Fibroblast of peridontal ligament (primary cell): ENCODE measurements around the gene PPP1R9B.

Experiments used
- DNase-seq: peaks from one replicate; pipeline ENCODE4 v3.0.0-alpha.2; 2010; ENCODE audit errors: extremely low read depth

Gene PPP1R9B

DNA sequence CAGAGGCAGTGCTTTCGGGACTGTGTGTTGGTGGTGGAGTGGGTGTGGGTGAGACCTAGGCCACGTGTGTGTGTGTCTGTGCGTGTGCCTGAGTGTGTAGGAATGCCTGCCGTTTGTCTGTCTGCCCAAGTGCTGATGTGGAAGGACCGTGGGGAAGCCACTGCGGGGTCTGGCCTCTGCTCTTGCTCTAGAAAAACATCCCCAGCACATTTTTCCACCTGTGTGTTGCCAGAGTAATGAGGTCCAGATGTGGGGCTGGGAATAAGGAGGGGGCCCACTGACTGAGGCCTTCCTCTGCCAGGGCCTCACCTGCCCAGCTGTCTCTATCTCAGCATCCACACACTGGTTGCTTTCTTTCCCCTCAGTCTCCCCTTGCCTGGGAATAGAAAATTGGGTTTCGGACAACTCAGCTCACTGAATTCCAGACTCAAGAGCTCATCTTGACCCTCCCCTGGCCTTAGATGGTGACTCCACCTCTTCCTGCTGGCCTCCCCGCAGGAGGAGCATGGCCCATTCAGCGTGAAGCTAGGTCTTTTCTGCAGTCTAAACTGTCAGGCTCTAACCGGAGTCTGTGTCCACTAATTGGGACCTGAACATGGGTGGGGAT, 23.0 kb upstream of the PPP1R9B start:
- peak; percentile 89 for DNase-seq

DNA sequence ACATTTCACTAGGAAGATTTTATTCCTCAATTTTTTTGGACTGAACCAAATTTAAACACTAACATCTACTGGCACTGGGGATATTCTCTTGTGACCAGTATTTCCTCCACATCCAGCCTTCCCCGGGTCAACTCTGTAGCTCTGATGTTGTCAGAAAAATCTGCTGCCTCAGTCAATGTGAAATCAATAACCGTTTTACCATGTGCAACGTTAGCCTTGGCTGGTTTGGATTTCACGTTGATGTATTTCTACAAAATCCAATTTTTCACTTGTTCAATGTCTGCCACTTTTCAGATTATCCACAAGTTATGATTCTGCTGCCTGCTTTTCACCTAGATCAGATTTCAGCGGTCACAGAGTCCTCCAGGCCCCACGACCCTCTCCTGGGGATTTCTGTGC, 22.5 kb upstream of the PPP1R9B start:
- DNase-seq, result peak; percentile 30

DNA sequence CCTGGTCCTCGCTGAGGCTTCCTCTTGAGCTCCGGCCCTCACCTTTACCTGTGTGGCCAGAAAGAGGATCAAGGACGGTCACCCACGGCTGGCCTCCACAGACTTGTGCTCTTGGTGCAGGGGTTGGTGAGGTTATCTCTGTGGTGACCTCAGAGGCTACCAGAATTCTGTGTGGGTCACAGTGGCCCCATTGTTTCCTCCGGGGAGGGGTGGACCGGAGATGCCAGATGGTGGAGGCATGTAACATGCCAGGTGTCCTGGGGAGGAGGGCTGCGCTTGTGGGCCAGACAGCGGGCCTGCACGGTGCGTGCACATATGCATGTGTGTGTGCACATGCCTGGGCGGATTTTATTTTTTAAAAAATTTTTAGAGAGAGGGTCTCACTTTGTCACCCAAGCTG, 21.7 kb upstream of the PPP1R9B start:
- DNase-seq, result no peak

DNA sequence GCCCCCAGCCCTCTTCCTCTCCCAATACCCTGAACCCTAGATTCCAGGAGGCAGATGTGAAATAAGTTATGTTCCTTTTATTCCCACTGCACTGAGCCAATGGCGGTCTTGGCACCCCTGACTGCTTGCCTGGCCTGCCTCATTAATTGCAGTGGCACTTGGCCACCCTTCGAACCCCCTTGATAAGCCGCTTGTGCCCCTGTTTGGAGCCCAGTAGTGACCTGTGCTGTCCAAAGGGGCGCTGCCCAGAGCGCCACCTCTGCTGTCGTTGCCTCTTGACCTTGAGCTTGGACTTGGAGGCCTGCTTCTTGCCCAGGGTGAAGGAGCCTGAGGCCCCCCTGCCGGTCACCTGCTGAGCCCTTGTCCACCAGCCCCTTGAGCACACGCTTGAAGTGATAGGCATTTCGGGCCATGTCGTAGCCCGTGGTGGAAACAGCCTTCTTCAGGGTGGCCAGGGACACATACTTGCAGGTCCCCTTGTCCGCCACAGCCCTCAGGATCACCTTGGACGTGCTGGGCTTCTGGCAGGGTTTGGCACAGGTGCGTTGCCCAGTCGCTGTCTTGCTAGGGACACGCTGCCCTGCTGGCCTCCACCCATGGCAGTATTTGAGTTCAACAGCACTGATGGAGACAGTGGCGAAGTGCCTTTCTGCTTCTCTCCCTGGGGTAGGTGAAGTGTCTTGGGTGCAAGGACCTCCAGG, 21.0 kb upstream of the PPP1R9B start:
- DNase-seq, result no peak

DNA sequence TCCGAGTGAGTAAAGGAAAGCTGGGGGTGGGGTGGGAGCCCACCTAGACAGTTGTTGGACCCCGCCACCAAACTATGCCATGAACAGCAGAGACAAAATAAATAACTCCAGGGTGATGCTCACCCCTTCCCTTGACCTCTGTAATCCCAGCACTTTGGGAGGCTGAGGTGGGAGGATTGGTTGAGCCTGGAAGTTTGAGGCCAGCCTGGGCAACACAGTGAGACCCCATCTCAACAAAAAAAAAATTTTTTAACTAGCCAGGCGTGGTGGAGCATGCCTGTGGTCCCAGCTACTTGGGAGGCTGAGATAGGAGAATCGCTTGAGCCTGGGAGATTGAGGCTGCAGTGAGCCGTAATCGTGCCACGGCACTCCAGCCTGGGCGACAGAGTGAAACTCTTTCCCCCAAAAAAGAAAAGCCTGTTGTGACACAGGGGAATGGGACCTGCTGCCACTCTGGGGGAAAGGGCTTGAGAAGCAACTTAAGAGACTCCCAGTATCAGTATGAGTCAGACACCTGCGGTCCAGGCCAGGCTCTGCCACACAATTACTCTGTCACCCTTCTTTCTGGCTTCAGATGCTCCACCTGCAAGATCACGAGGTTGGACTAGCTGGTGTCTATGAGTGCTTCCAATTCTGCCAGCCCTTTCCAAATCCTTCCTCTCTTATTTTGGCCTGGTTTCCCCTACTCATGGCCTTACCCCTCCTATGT, 20.3 kb upstream of the PPP1R9B start:
- DNase-seq, result no peak

DNA sequence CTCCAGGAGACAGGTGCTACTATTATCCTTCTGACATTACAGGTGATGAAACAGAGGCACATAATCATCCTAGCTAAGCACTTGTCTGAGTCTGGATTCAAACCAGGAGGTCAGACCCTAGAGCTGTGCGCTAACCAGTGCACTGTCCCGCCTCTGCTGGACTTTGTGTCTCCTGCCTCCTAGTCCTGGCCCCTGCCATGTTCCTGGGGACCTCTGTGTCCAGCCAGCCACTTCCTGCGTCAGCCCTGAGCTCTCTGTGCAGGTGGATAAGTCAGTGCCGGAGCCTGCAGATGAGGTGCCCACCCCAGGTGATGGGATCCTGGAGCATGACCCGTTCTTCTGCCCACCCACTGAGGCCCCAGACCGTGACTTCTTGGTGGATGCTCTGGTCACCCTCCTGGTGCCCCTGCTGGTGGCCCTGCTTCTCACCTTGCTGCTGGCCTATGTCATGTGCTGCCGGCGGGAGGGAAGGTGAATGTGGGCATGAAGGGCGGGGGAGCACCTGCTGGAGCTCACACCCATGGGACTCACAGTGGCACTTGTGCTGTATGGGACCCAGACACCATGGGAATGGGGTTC, 19.5 kb upstream of the PPP1R9B start:
- no peak for DNase-seq

DNA sequence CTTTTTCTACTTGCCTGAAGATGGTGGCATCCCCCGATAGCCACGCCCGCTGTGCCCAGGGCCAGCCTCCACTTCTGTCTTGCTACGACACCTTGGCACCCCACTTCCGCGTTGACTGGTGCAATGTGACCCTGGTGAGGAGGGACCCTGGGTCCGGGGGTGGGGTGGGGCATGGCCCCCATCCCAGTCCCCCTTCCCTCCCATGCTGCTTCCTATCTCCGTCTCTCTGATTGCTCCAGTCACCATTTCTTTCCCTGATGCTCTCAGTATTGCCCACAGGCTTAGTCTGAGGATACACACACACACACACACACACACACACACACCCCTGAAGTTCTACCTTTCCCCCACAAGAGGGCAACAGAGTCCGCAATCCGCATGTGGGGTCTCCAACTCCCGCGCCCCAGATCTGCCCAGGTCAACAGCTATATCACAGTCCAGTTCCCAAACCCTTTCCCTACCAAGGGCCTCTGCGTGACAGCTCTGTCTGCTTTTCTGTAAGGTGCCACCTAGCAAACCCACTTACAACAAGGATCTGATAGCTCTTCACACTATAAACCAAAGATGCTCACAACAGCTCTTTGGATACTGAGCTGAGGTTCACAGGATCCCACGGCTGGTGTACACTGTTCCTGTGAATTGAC, 18.8 kb upstream of the PPP1R9B start:
- peak; percentile 81 for DNase-seq

DNA sequence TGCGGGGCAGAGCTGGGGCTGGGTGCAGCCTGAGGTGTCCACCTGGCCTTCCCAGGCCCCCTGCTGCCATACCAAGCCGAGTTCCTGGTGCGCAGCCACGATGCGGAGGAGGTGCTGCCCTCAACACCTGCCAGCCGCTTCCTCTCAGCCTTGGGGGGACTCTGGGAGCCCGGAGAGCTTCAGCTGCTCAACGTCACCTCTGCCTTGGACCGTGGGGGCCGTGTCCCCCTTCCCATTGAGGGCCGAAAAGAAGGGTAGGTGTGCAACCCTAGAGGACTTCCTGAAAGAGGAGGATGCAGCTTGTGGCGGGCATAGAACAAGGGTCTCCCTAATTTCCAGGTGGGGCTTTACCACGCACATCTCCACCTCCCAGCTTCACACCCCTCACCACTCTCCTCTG, 17.8 kb upstream of the PPP1R9B start:
- DNase-seq, result no peak

DNA sequence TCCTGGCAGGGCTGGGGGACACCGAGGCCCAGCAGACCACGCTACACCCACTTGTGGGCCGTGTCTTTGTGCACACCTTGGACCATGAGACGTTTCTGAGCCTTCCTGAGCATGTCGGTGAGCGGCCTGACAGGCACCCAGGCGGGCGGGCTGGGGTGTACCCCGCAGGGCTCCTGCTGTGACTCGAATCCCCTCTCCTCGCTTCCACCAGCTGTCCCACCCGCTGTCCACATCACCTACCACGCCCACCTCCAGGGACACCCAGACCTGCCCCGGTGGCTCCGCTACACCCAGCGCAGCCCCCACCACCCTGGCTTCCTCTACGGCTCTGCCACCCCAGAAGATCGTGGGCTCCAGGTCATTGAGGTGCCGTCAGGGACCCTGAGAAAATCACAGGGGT, 16.9 kb upstream of the PPP1R9B start:
- no peak for DNase-seq

DNA sequence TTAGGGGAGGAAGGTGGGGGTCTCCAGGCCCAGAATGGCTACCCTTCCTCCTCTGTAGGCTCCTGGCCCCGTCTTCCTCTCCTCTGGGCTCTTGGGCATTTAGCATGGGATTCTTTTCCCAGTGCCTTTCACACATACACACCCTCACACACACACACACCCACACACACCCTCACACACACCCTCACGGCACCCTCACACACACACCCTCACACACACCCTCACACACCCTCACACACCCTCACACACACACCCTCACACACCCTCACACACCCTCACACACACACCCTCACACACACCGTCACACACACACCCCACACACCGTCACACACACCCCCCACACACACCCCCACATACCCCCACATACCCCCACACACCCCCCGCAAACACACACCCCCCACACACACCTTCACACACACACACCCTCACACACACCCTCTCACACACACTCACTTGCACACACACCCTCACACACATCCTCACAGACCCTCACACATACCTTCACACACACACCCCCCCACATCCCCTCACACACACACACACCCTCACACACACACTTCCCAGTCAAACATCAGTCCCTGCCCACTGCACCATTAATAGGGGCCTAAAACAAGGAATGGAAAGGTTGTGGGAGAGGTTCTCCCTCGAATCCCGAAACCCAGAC, 16.2 kb upstream of the PPP1R9B start:
- DNase-seq, result no peak

DNA sequence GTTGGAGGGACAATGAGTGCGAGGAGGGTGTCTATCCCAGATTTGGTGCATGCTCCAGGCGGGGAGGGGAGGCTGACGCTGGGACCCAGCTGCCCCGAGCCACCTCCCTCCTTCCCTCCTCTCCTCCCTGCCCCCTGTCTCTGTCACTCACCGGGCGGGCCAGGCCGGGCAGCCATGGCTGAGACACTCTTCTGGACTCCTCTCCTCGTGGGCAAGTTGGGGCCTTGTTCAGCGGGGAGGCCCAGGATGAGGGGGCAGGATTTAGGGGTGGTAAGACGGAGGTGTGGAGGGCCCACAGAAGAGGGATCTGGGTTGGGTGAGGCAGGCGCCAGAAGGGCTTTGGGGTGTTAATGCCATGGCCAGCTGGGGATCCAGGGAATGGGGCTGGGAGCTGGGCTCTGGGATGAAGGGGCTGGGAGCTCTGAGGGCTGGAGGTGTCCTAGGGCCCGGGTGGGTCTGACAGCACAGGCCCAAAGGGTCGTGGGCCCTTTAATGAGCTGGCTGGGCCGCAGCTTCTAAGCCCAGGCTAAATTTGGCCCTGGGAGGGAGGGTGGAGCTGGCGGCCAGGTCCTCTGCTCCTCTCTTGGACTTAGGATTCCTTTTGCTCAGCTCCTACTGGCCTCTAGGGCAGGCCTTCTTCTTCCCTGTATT, 15.5 kb upstream of the PPP1R9B start, which contains the start of gene SGCA:
Gene SGCA, plus strand, starts transcription at position 139 of the 651 bp plus-strand sequence. Its CDS starts 36 bp downstream, at position 175.
- no peak for DNase-seq

DNA sequence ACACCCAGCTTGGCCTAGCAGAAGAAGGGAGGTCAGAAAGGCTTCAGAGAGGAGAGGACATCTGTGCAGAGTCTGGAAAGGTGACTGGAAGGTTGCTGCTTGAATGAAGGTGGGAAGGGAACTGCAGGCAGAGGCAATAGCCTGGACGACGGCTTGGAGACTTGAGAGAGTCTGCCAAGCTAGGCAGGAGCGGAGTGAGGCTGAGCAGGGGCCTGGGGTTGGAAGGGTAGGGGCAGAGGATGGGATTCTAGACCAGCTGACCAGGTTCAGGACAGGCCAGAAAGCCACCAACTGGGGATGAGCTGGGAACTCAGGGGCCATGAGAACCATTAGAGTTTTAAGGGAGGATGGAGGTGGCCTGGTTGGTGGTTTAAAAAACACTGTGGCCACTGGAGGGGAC, 15.0 kb upstream of the PPP1R9B start:
- DNase-seq, result no peak

DNA sequence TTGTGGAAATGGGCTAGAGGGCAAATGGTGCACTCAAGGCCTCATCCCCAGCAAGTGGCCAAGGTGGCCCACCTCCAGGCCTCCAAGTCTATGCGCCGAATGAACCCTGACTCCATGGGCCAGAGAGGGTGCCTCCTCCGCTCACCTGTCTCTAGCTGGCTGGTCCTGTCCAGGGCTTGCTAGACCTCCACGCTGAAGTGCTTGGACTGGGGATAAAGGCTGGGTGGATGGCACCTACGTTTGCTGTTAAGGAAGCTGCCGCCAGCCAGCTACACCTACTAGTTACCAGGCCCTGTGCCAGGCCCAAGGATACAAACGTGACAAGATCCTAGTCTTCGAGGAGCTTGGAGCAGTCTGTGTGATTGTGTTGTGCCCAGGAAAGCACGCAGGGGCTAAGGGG, 14.6 kb upstream of the PPP1R9B start:
- DNase-seq, result no peak

DNA sequence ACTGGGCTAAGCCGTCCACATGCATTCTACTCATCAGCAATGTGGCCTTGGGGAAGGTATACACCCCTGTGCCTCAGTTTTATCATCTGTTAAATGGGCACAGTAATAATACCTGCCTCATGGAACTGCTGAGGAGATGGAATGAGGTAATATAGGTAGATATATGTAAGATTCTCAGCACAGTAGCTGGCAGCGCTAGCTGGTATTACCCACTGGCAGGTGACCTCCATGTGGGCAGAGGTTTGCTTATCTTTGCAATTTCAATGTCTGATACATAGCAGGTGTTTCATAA, 14.2 kb upstream of the PPP1R9B start:
- DNase-seq, result no peak

DNA sequence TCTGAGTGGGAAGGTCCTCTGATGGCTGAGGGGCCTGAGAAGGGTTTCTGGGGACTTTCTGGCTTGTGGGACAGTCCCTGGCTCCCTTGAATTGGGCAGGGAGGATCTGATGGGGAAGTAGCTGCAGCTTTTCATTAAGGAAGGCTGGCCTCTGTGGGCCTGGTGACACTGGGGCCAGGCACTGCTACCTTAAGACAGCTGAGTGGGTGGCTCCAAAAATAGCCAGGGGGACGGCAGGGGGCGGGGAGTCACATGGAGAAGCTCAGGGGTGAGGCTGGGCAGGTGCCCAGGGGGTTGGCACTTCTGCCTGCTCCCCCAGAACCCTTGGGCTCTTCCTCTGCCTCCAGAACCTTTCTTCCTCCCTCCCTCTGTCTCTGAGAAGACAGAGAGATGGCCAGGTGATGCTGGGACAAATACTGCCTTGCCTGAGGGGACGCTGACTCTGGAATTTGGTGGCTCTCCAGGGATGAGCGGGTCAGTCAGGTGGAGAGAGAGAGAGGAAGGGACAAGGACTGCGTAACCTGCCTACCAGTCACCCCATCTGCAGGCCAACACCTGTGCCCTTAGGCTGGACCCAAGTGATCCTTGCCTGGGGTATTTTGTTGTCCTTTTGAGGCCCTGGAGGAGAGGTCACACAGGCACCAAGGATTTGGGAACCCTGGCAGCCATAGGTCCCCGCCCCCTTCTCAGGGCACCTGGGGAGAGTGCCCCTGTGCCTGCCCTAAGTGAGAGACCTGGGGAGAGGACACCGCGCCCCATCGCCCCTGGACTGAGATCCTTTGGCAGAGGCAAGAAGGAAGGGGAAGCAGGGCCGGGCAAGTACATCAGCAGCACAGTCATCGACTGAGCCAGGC, 13.6 kb upstream of the PPP1R9B start:
- DNase-seq, result no peak

DNA sequence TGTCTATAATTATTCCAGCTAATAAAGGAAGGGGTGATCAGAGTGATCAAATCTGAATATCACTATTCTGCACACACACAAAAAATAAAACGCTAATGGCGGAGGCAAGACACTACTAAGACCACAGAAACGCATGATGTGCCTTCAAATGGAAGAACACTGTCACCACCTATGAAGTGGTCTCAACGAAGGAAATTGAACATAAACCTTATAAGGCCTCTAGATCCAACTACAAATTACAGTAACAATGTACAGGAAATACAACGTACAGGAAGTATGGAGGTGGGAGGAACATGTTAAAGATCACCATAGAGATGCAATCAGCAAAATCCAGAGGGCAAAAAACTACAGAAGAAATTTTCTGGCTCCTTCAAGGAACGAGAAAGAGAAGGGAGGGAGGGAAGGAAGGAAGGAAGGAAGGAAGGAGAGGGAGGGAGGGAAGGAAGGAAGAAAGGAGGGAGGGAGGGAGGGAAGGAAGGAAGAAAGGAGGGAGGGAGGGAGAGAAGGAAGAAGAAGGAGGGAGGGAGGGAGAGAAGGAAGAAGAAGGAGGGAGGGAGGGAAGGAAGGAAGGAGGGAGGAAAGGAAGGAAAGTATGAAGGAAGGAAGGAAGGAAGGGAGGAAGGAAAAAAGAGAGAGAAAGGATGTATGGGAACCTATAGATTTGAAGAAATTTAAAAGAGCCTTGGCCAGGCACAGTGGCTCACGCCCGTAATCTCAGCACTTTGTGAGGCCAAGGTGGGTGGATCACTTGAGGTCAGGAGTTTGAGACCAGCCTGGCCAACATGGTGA, 12.2 kb upstream of the PPP1R9B start:
- DNase-seq, result no peak

DNA sequence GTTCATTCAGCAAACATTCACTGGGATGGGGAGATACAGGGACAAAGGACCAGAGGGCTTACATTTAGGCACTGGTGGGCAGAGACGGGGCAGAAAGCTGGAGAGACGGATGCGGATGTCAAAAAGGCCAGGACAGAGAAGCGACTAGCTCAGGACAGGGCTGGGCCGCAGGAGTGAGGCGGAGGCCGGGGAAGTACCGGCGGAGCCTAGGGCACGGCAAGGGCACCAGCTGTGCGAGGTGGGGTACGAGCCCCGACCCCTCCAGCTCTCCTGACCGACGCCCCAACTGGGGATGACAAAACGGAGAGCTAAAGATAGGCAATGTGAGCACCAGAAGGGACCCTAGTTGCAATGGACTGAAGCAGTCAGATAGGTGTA, 11.4 kb upstream of the PPP1R9B start:
- DNase-seq, result no peak

DNA sequence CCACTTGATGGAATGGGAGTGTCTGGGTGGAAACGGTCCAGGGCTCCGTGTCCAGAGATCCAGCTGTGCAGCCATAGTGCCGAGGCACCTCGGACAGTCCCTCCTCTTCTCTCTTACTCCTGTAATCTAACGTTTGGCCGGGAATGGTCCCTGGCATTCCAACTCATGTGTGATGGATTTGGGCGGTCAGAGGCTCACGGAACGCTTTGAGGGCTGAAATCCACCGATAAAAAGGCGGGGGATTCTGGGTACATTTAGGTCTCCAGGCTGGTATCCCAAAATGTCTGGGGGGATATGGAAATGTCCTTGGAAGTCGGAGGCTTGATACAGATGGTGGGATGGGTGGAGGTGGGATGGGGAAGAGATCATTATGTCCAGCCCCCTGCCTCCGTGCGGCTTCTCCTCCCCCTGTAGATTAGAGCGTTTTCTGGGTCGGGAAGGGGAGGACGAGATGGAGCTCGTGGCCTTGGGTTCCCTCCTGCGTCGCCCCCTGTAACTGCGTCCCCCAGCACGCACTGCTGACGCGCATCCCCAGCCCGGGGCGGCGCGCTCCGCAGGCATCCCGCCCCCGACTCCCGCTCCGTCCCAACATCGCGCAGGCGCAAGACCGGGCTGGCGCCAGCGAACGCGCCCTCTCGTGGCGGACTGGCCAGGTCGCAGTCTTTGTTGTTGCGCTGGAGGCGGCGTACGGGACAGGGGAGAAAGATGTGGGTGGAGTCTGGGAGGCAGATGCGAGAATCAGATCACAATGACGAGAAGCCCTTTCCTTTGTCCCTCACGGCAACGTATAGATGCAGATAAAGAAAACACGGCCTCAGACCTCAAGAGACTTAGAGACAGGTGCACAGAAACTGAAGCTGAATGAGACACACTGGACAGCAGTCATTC, 10.8 kb upstream of the PPP1R9B start:
- peak; percentile 85 for DNase-seq

DNA sequence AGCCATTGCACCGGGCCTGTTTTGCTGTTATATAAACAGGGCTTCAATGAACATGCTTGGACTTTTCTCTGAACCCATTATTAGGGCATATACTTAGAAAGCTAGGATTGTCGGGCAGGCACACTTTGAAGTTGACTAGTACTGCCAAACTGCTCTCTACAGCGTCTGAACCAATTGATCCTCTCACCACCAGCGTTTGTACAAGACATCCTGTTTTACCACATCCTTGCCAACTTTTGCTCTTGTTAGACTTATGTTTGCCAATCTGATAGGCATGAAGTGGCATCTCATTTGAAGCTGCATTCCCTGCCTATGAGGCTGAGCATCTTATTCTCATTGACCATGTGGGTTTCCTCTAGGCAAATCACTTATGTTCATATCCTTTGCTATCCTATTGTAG, 7.4 kb upstream of the PPP1R9B start:
- DNase-seq, result no peak
